Fibroblast of skin of scalp (primary cell): ENCODE results near the gene KLRC4.
A peak's percentile ranks its signal among the peaks of the same experiment; 100 is the strongest.

Experiments
- DNase-seq: peaks from one replicate; pipeline ENCODE4 v3.0.0-alpha.2; 2013

The KLRC4 gene

GRCh38 chr12:10366875-10367274 lies 42.7 kb downstream of the KLRC4 start:
- peak; percentile 66 for DNase-seq

GRCh38 chr12:10365696-10366405 lies 43.7 kb downstream of the KLRC4 start:
- DNase-seq: peak; percentile 40

- peak; percentile 84 for DNase-seq
These were observed 44.5 kb downstream of the KLRC4 start for GRCh38 chr12:10364815-10365622.

GRCh38 chr12:10363914-10364814 lies 45.4 kb downstream of the KLRC4 start:
- peak; percentile 45 for DNase-seq

GRCh38 chr12:10363658-10363913 lies 46.0 kb downstream of the KLRC4 start:
- DNase-seq: no peak

GRCh38 chr12:10362828-10363657 lies 46.5 kb downstream of the KLRC4 start:
- DNase-seq: no peak

GRCh38 chr12:10362325-10362724 lies 47.2 kb downstream of the KLRC4 start:
- DNase-seq: no peak

GRCh38 chr12:10361622-10362021 lies 47.9 kb downstream of the KLRC4 start:
- DNase-seq: peak; percentile 25

GRCh38 chr12:10361084-10361483 lies 48.5 kb downstream of the KLRC4 start:
- no peak for DNase-seq

GRCh38 chr12:10358969-10359368 lies 50.6 kb downstream of the KLRC4 start:
- DNase-seq: no peak

- DNase-seq: no peak
These were observed 51.4 kb downstream of the KLRC4 start for GRCh38 chr12:10358131-10358530.
